HG03103 (cell line): Measurements from ENCODE around the gene SPINK2.

ENCODE experiments used
- ATAC-seq: cut with Tn5 transposase; IDR thresholded peaks from one replicate; pipeline ENCODE4 v1.9.1; 2021; ENCODE audit warnings: low read depth; ENCODE audit not compliant: unreplicated experiment

SPINK2 gene

GRCh38 chr4:56799824-56800756, 21.4 kb downstream of the SPINK2 start:
- ATAC-seq, result peak; percentile 87

- ATAC-seq, result no peak
These were observed 22.2 kb downstream of the SPINK2 start for GRCh38 chr4:56799161-56799759.

- ATAC-seq, result no peak
These were observed 25.3 kb downstream of the SPINK2 start for GRCh38 chr4:56796211-56796610.

GRCh38 chr4:56791316-56791715, 30.2 kb downstream of the SPINK2 start:
- ATAC-seq, result no peak

GRCh38 chr4:56790691-56791091, 30.8 kb downstream of the SPINK2 start:
- no peak for ATAC-seq

GRCh38 chr4:56788081-56788480, 33.4 kb downstream of the SPINK2 start:
- ATAC-seq, result no peak

GRCh38 chr4:56787380-56787779, 34.1 kb downstream of the SPINK2 start:
- no peak for ATAC-seq

- no peak for ATAC-seq
These were observed 34.5 kb downstream of the SPINK2 start for GRCh38 chr4:56786955-56787354.

GRCh38 chr4:56783986-56784385, 37.5 kb downstream of the SPINK2 start:
- ATAC-seq, result no peak

- no peak for ATAC-seq
These were observed 39.5 kb downstream of the SPINK2 start for GRCh38 chr4:56782019-56782418.

GRCh38 chr4:56773346-56773745, 48.2 kb downstream of the SPINK2 start:
- ATAC-seq, result no peak

- no peak for ATAC-seq
These were observed 49.4 kb downstream of the SPINK2 start for GRCh38 chr4:56772134-56772533.

GRCh38 chr4:56768763-56769162, 52.7 kb downstream of the SPINK2 start:
- no peak for ATAC-seq

GRCh38 chr4:56768316-56768715, 53.2 kb downstream of the SPINK2 start:
- ATAC-seq, result no peak

- no peak for ATAC-seq
These were observed 53.9 kb downstream of the SPINK2 start for GRCh38 chr4:56767567-56767966.

- ATAC-seq, result no peak
These were observed 56.7 kb downstream of the SPINK2 start for GRCh38 chr4:56764775-56765174.

- ATAC-seq, result no peak
These were observed 57.3 kb downstream of the SPINK2 start for GRCh38 chr4:56764223-56764622.

GRCh38 chr4:56762484-56763250, 58.8 kb downstream of the SPINK2 start:
- ATAC-seq, result no peak

GRCh38 chr4:56760183-56760582, 61.3 kb downstream of the SPINK2 start:
- ATAC-seq, result no peak
